Measurements from ENCODE around the gene FGD4.

The FGD4 gene

DNA sequence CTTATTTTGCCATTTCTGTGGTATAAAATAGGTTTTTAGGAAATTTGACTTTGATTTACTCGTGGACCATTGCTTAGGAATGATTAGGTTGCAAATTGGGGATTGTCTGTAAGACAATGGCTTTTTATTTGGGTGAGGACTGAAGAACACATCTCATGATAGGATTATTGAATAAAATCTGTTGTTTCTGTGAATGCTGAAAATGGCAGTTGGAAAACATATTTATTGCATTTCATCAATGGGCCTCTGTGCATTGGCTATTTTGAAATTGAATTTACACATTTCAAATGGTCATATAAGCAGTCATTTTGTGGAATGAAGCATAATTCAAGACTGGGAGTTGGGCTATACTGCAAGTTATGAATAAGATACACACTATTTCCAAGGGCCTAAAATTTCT lies 46.0 kb downstream of the FGD4 start:
- DNase-seq (ENCODE audit: extremely low read depth, low read depth), result no peak
- TF ChIP-seq CTCF (IDR thresholded peaks at IDR 0.05; ENCODE audit: low read depth, low read length), result no peak

DNA sequence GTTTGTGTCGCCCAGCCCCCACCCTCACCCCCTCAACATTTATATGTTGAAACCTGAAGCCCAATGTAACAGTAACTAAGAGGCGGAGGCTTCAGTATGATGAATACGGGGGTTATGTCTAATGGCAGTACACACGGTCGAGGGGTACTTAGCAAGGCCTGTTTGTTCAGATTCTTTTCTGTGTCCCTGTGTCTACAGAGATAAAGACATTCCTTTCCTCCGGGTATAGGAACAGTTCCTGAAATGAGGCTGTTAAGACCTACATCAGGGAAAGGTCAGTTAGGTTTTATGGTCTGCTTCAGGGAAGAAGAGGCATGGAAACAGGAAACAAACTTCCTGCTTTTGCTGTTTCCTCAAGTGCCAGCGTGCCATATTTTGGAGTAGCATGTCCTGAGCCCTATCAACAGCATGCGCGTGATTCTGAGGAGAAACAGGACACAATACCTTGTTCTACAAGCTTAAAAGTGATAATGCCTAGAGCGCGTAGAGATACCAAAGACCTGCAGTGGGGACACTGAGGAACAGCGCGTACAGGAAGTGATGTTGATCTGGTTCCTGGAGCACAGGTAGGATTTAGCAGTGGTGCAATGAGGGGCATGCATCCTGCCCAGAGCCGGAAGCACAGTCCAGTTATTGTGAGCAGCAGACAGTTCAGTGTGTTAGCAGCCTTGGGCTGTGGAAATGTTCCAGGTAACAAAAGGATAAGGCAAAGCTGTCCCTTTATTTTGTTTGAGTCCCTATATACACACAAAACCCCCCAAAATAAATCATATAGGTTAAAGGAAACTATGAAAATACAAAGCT lies 47.2 kb downstream of the FGD4 start:
- DNase-seq (ENCODE audit: extremely low read depth, low read depth), result no peak
- TF ChIP-seq CTCF (IDR thresholded peaks at IDR 0.05; ENCODE audit: low read depth, low read length), result no peak

GRCh38 chr12:32448586-32448985 lies 49.2 kb downstream of the FGD4 start:
- no peak for DNase-seq (ENCODE audit: extremely low read depth, low read depth)
- no peak for TF ChIP-seq CTCF (IDR thresholded peaks at IDR 0.05; ENCODE audit: low read depth, low read length)

GRCh38 chr12:32450363-32450762 lies 51.0 kb downstream of the FGD4 start:
- DNase-seq (ENCODE audit: extremely low read depth, low read depth), result no peak
- no peak for TF ChIP-seq CTCF (IDR thresholded peaks at IDR 0.05; ENCODE audit: low read depth, low read length)

DNA sequence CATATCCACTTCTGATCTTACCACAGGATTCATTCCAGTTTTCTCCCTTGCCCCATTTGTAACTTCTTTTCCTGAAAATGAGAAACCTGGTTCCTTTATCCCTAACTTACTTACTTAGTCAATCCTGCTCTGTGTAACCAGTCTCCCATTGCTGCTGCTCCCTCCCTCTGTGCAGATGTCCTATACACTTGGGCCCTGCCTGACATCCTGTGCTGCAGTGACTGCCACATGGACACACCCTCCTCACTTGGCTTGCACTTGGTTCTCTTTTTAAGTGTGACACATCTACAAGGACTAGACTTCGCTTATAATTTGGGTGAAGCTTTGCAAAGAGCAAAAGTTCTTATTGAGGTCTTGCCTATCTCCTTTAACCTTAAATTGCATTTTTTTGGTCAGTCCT lies 51.4 kb downstream of the FGD4 start:
- DNase-seq (ENCODE audit: extremely low read depth, low read depth), result no peak
- TF ChIP-seq CTCF (IDR thresholded peaks at IDR 0.05; ENCODE audit: low read depth, low read length), result no peak

DNA sequence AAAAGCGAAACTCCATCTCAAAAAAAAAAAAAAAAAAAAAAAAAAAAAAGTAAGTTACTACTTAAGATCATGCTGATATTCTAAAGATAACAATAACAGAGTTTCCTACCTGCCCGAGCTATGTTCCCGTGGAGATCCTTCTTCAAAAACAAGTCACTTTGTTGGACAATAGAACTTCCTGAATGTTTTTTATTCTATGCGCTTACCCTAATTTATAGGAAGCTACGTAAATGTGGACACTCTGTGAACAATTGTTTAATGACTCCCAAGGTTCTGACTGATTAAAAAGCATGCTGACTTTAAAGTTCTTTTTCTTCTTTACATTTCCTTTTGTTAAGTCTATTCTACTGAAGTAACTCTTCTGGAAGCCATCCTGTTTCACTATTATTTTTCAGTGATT lies 52.5 kb downstream of the FGD4 start:
- DNase-seq (ENCODE audit: extremely low read depth, low read depth), result no peak
- TF ChIP-seq CTCF (IDR thresholded peaks at IDR 0.05; ENCODE audit: low read depth, low read length), result no peak

DNA sequence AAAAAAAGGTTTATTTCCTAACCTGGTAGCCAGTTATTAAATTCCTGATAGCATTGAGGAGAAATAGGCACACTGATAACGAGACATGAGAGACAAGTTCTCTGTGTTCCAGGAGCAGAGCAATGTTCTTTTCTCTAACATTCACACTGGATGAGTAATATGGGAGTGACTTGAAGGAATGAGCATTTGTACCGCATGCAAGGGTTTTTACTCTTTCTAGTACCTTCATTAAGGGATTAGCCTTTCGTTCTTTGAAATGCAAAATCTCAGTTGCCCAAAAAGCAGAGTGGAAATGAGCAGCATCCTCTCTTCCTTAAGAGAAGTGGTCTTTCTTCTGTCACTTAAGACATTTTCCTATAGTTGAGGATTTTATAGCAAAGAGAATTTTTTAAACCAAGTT lies 54.7 kb downstream of the FGD4 start:
- no peak for DNase-seq (ENCODE audit: extremely low read depth, low read depth)
- no peak for TF ChIP-seq CTCF (IDR thresholded peaks at IDR 0.05; ENCODE audit: low read depth, low read length)
